ENCODE data around the gene STX10. TPM values are rescaled to one million over a fixed set of nuclear protein-coding genes. Genes with fewer than 3 reads are reported as not detected.

The STX10 gene
- polyA plus RNA-seq, 1 donor: 33.8 TPM

- DNase-seq: no peak
These were observed 30.5 kb downstream of the STX10 start for GRCh38 chr19:13119627-13120026.

- no peak for DNase-seq
These were observed 31.6 kb downstream of the STX10 start for GRCh38 chr19:13118424-13119193.

- peak; percentile 90 for DNase-seq
These were observed 32.3 kb downstream of the STX10 start, which contains the start of gene NACC1 for GRCh38 chr19:13117772-13118423. Gene NACC1, plus strand, starts transcription at chr19:13118264. Its CDS starts 16,944 bp downstream, at chr19:13135208.

DNA sequence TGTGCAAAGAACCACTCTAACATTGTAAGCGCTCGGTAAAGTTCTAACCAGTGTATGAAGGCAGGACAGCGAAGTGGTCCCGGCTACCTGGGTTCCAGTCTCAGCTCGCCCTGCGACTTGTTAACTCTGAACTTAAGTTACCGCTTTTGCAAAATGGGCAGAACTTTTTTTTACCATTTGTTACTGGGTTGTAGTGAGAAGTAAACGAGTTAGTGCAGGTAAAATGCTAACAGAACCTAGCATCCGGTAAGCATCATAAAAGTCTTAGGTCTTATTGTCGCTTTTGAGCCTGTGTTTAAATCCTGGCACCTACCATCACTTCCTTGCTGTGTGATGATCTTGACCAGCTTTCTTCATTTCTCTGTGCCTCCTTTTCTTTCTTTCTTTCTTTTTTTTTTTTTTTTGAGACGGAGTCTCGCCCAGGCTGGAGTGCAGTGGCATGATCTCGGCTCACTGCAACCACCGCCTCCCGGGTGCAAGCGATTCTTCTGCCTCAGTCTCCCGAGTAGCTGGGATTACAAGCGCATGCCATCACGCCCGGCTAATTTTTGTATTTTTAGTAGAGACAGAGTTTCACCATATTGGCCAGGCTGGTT lies 32.9 kb downstream of the STX10 start:
- no peak for DNase-seq

GRCh38 chr19:13116282-13117175 lies 33.6 kb downstream of the STX10 start, which contains the start of gene TRMT1:
Gene TRMT1, minus strand, starts transcription at chr19:13116740. Its CDS starts 341 bp downstream, at chr19:13116399.
- DNase-seq: peak; percentile 92

DNA sequence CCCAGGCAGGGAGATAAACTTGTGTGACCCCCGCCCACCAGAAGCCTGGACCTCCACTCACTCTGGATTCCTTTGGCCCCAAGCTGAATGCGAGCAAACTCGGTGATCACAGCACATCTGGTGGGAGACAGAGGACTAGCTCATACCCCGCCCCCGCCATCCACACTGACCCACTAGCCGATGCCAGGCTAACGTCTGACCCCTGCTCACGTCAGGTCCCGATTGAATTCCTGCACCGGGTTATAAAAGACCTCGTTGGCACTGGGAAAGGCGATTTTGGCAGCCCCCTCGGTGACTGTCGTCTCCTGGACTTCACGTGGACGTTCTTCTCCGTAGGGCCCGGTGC lies 34.3 kb downstream of the STX10 start:
- DNase-seq: no peak

DNA sequence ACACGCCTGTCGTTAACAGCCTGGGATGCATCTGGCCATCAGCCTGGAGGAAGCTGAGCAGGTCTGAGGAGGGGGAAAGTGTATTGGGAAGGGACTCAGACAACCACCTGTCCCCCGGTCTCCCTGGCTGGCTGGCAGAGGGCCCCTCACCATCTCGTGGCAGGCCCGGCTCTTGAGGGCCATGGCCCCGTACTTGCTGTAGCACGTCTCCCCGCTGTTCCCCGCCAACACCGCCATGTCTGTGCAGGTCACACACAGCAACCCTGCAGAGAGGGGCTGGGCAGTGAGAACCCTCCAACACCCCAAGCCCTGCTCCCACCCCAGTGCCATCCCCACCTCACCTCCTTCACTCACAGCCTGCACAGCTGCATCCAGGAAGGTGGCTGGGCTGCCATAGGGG lies 37.6 kb downstream of the STX10 start:
- DNase-seq: no peak

DNA sequence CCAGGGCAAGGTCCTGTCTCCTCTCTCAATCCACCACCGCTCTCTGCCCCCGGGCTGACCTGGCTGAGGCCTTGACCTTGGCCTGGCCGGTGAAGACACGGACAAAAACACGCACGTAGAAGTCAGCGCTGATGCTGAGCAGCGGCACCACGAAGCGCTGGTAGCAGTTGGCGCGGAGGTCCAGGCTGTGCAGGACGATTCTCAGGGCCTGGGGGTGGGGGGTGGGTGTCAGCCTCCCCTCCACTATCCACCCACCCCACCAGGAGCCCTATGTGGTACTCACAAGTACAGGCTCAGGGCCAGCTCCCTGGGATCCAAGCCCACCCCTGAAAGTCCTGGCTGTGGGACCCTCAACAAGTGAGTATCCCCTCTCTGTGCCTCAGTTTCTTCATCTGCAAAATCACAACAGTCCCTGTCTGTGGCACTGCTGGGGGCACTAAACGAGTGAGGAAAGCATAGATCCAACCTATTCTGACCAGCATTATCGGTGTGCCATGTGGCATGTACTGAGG lies 40.0 kb downstream of the STX10 start:
- no peak for DNase-seq

GRCh38 chr19:13109361-13110098 lies 40.6 kb downstream of the STX10 start:
- DNase-seq: no peak

GRCh38 chr19:13104848-13105711 lies 45.1 kb downstream of the STX10 start:
- DNase-seq: no peak

DNA sequence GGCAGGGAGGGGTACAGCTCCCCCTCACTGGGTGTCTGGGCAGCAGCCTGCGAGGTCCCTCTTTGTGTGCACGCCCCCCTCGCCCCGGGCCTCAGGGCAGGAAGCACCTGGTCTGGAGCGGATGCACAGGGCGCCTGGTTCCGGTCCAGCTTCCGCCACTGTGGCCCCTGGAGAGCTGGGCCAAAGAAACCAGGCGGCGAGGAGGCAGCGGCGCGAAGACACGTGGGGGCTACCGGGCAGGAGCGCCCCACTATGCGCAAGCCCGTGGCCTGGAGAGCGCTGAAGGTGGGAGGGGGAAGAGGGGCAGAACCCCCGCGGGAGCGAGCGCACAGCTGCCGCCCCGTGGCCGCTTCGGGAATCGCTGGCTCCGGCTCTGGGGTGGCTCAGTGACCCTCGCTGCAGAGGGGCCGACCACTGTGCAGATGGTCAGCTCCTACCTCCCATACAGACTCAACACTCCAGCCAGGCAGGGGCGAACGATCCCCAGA lies 45.8 kb downstream of the STX10 start:
- peak; percentile 67 for DNase-seq

DNA sequence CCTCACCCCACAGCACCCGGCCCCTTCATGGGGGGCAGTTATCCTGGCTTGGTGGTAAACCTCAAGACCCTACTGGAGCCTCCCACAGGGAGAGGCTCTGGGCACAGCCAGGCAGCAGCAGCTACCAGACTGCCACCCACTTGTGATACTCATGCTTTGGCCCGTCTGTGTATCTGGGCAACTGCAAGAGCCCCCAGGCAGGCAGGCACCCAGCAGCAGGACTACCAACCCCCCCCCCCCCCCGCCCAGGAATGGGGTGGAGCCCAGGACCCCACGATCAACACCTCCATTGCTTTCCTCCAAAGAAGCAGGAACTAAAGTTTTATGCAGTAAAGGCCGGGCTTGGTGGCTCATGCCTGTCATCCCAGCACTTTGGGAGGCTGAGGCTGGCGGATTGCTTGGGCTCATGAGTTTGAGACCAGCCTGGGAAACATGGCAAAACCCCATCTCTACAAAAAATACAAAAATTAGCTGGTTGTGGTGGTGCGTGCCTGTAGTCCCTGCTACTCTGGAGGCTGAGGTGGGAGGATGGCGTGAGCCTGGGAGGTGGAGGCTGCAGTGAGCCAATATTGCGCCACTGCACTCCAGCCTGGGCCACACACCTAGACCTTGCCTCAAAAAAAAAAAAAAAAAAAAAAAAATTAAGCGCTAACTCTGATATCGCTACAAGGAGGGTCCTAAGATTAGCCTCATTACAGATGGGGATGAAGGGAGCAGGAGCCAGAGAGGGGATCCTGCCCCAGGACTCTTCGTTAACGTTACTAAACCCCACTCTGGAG lies 46.4 kb downstream of the STX10 start:
- no peak for DNase-seq

- no peak for DNase-seq
These were observed 47.3 kb downstream of the STX10 start, which contains the start of gene LYL1 for GRCh38 chr19:13102666-13103580. Gene LYL1, minus strand, starts transcription at chr19:13102858. Its CDS starts 1,687 bp downstream, at chr19:13101171.

DNA sequence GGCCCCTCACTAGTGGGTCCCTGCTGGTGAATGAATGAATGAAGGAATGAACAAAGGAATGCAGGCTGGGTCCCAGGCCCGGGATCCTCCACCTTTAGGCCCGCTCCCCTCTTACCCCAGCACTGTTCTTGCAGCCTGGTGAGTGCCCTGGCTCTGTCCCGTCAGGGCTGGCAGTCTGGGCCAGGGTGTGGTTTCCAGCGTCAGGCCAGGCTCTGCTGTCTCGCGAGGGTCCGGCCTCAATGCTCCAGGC lies 47.8 kb downstream of the STX10 start:
- no peak for DNase-seq

DNA sequence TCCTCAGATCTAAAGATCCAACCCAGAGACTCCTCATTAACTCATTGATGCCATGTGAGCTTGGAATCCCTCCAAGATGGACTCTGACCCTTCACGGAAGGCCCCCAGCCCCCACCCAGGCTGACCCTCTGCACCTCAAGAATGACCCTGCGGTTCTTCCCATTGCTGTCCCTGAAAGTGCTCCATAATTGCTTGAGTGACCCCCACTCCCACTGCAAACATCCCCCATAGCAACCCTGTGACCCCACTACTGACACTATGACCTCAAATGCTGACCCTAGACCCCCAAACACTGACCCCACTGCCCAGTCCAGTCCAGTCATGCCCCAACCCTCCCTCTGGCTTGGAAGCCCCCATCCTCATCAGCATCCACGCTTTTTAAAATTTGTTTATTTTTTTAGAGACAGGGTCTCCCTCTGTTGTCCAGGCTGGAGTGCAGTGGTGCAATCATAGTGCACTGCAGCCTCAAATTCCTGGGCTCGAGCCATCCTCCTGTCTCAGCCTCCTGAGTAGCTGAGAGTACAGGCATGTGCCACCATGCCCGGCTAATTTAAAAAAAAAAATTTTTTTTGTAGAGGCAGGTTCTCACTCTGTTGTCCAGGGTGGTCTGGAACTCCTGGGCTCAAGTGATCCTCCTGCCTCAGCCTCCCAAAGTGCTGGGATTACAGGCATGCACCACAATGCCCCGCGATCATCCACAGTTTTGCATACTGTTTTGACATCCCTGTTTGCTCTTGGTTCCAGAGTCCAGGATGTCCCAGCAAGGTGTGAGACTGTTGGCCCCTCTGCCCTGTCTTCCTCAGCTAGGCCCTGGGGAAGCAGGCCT lies 48.4 kb downstream of the STX10 start:
- DNase-seq: no peak

GRCh38 chr19:13100841-13101589 lies 49.2 kb downstream of the STX10 start:
- DNase-seq: no peak

DNA sequence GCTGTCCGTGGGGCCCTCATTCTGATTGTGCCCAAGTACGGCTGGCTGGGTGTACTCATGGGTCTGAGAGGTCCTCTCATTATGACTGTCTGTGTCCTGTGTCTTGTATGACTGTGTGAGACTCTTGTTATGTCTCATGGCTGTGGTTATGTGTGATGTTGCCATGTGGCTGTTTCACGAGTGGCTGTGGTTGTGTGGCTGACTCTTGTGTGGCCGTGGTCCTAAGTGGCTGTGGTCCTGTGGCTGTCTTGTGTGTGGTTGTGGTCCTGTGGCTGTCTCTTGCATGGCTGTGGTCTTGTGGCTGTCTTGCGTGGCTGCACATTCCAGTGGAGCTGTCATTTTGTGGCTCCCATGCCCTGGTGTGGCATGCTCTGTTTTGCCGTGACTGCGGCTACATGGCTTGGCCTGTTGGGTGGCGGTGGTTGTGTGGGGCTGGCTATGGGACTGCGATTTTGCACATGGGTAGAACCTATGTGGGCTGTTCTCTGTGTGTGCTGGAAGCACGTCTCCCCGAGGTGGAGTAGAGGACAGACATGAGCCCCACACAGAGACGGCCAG lies 50.1 kb downstream of the STX10 start:
- DNase-seq: no peak
